Fibroblast of skin of right biceps (primary cell): ENCODE results near the gene PEAR1.

Experiments used
- DNase-seq: peaks from one replicate; pipeline ENCODE4 v3.0.0-alpha.2; 2013

The PEAR1 gene

GRCh38 chr1:156942176-156942575 is 48.7 kb downstream of the PEAR1 start:
- DNase-seq, result no peak

DNA sequence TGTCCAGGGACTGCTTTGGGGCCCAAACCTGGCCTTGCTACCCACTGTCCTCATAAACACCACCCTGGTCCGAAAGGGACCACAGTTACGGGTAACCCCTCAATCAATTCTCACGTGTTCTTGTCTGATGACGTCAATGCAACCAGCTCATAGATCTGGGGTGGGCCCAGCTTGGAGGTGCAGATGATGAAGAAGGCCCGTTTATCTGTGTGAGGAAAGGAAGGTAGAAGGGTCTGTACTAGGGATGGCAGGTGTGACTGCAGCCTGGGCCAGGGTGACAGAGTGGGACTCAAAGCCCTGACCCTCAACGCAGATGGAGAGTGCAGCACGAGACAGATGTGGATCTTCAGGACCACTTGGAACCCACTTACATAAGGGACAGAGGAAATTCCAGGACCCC is 49.1 kb downstream of the PEAR1 start:
- no peak for DNase-seq

DNA sequence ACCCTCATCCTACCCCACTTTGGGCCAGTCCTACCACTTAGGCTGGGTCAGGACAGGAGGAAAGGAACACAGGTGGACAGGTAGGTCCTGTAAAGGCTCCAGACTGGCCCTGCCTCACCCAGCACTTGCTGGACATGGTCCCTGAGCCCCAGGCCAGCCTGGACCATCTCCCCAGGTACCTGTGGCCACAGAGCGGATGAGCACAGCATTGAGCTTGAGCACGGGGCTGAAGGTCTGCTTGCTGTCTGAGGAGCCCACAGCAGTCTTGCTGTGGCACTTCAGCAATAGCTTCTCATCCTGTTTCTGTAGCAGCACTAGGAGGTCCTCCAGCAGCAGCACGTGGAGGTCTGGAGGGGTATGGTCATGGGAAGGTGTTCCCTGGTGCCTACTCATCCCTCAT is 50.2 kb downstream of the PEAR1 start:
- DNase-seq, result no peak

GRCh38 chr1:156944268-156944667 is 50.8 kb downstream of the PEAR1 start:
- no peak for DNase-seq

DNA sequence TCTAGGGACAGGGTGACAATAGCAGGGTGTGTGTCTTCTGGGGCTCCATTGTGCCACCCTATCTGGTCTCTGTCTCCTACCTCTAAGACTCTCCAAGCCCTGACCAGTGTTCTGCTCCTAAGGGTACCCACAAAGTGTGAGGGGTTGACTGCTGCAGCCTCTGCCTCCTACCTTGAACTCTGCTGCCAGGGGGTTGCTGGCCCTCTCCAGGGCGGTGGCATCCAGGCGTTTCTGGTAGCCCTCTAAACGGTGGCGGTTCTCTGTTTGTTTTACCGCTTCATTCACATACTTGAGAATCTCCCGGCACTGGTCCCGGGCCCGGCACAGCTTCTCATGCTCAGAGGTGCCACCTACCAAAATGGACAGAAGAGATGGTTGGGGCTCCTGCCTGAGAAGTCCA is 51.3 kb downstream of the PEAR1 start:
- DNase-seq, result no peak

DNA sequence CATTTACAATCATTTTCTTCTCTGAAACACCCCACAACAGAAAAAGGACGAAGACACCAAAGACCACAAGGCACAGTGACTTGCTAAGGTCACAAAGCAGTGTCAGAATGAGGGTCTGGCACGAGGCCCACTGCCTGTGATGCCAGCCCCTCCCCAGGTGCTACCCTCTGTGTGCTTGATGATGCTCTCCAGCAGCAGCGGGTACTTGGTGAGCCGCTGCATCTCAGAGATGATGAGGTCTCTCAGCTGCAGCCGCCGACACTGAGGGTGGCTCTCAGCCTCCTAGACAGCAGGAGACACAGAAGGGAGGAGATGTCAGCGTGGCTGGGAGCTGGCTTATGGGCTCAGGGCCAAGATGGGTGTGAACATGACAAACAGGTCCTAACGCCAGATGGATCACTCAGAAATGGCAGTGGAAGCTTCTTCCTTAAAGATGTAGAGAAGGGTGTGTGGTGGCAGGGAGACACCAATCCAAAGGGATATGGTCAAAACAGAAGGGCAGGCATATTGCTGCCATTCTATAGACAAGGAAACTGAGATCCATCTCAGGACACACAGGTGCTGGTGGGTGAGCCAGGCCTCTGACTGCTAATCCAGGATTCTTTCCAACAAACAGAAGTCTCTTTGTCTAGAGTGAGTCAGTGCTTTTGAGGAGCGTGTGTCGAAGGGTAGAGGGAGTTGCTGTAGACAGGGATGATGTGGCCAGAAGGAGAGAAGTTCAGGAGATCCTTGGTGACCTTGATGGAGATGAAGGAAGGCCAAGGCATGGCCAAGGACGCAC is 52.6 kb downstream of the PEAR1 start:
- no peak for DNase-seq

- no peak for DNase-seq
These were observed 53.6 kb downstream of the PEAR1 start for GRCh38 chr1:156947127-156947526.

DNA sequence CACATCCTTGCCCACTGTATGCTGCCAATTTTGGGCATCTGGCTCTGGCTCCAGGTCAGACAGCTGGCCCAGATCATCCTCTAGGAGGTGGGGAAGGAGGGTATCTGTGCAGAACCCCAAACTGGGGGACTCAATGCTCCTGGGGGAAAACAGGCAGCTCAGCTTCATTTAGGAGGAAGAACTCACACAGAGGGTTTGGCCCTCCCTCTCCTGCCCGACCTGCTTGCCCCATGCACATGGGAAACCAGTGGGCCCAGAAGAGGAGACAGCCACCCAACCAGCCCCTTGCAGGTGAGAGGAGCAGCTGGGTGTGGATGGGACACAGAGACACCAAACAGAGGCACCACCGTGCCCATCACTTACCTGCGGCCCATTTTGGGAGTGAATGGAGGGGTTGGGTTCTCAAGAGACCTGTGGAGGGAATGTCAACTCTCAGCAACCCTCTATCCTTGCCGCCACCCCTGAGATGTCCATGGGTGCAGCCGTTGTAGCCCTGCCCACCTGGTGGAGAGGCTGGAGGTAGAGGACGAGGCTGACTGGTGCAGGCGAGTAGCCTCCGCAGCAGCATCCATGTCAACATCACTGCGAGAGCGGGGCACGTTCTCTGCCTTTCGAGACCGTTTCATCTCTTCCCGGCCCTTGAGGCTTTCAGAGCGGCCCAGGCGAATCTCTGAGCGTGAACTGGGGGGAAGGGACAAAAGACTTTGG is 54.5 kb downstream of the PEAR1 start:
- no peak for DNase-seq

DNA sequence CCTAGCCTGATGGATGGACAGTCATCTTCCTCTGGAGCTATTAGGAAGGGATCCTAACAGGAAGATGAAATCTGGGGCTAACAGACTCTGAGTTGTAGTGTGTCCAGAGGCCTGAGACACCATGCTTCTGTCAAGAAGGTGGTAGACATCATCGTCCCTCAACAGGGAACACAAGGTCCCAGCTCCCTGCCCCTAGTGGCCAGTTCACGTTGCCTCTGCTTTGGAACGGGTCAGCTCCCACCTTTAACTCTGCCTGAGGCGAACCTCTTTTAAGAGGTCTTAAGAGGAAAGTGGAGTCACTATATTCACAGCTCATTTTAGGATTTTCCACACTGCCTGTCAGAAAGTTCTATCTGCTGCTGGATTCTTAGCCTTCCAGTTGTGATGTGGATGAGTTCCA is 55.2 kb downstream of the PEAR1 start:
- DNase-seq, result no peak

DNA sequence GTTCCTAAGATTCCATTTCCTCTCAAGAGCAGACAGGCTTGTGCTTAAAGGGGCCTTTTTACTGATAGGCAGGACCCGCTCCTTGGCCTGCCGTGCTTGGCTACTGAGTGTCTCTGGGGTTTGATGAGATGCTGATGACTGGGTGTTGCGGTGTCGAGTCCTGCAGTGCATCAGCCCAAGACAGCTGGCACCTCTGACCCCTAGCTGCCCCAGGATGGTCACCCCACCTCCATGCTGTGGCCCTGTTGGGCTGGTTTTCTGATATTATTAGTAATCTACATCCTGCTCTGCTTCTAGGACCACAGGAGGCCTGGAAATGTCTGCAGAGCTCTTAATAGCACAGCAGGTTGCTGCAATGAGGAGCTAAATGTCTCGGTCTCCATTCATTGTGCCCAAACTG is 55.6 kb downstream of the PEAR1 start:
- no peak for DNase-seq

- DNase-seq, result no peak
These were observed 57.9 kb downstream of the PEAR1 start for GRCh38 chr1:156951371-156951770.

GRCh38 chr1:156953571-156953970 is 60.1 kb downstream of the PEAR1 start:
- no peak for DNase-seq

DNA sequence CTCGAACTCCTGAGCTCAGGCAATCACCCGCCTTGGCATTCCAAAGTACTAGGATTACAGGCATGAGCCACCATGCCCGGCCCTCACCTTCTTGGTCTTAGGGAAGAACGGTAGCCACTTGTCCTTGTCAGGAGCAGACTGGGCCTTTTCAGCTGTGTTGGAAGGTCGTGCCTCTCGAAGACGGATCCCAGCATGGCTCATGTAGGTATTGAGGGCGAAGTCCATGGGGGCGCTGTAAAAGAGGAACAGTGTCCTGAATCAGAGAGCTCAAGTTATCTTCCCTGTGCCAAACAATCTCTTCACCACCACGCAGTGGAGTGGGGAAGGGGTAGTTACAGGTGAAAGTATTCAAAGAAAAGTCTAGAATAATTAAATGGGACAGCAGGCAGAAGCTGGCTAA is 62.8 kb downstream of the PEAR1 start:
- DNase-seq, result no peak

GRCh38 chr1:156957634-156958033 is 64.1 kb downstream of the PEAR1 start:
- no peak for DNase-seq

DNA sequence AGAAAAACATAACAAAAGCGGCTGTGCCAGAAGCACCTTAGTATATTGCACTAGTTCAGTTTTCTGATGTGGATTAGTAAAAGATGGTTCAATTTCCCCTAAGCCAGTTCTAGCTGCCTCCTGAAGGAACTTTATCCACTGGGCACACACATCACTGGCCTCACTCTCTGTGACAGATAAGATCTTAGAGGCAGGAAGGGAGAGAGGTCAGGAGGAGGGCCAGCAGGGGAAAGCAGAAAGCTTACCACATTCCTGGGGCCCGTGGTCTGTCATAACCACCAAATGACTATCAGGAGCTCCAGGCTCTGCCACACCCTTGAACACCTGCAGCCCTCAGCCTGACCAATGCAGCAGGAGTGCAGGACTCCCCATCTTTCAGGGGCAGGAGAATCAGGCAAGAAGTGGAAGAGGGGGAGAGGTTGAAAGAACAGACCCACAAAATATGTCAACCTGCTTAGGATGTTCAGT is 64.8 kb downstream of the PEAR1 start:
- no peak for DNase-seq

GRCh38 chr1:156959414-156959813 is 65.9 kb downstream of the PEAR1 start:
- peak; percentile 33 for DNase-seq

- DNase-seq, result no peak
These were observed 66.4 kb downstream of the PEAR1 start for GRCh38 chr1:156959925-156960324.

DNA sequence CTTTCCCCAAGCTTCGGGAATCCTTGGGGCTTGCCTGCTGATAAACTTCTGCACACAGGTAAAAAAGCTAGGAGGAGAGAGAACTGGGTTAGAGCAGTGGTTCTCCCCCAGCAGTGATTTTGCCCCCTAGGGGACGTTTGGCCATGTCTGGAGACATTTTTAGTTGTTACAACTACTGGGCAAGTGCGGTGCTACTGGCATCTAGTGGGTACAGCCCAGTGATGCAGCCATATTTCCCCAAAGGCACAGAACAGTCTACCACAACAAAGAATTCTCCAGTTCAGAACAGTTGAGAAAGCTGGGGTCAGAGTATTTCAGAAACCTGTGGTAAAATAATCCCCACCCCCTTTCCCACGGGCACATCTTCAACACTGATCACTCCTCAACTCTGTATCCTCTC is 68.2 kb downstream of the PEAR1 start:
- DNase-seq, result peak; percentile 9

DNA sequence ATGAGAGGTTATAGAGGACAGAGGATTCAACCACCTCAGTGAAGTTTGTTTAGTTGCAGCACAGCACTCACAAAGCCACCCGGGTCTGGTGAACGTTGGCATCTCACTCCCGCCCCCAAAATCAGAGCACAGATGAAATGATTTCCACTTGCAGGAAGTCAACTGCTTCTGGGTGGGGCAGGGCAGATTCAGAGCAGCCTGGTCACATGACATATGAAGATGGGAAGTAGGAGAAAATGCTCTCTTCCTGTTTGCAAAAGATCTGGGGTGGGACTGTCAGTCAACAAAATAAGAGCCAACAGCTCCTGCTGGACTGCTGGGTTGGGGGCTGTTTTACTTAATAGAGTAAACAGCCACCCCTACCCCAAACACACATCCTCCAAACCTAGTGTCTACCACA is 70.1 kb downstream of the PEAR1 start:
- DNase-seq, result peak; percentile 6

- peak; percentile 52 for DNase-seq
These were observed 70.9 kb downstream of the PEAR1 start for GRCh38 chr1:156964441-156964840.
